WTC11 (cell line): ENCODE results near the gene AK2. TPM values are rescaled to one million over a fixed set of nuclear protein-coding genes. Genes with fewer than 3 reads are reported as not detected.

Experiments used
- ATAC-seq: fragments of 200-7000 bp; cut with Tn5 transposase; 2 replicates; pipeline ENCODE4 v1.10.0; 2021; ENCODE audit warnings: mild to moderate bottlenecking, moderate library complexity
- CTCF ChIA-PET: fragments of 300-600 bp; sonication (Branson Sonifier 250); formaldehyde crosslinking; loops from one replicate; lab custom pipeline; 2021; ENCODE audit warnings: antibody characterized with exemption; lab: Charles Lee
- POLR2A ChIA-PET: fragments of 350-600 bp; sonication (Branson Sonifier 250); formaldehyde crosslinking; loops from one replicate; lab custom pipeline; 2021; ENCODE audit warnings: antibody characterized with exemption; lab: Charles Lee
- DNase-seq: peaks from one replicate; pipeline ENCODE4 v3.0.0; 2021; ENCODE audit warnings: low spot score
- H3K27ac Mint-ChIP-seq: 2 replicates; pipeline ENCODE4 v1.8.0; 2021; ENCODE audit warnings: mixed read lengths
- H3K27me3 Mint-ChIP-seq: 2 replicates; pipeline ENCODE4 v1.8.0; 2021; ENCODE audit warnings: low read depth, mild to moderate bottlenecking, moderate library complexity, mixed read lengths
- H3K36me3 Mint-ChIP-seq: 2 replicates; pipeline ENCODE4 v1.8.0; 2021; ENCODE audit warnings: mixed read lengths
- H3K4me1 Mint-ChIP-seq: 2 replicates; pipeline ENCODE4 v1.8.0; 2022; ENCODE audit warnings: mixed read lengths
- H3K4me3 Mint-ChIP-seq: 2 replicates; pipeline ENCODE4 v1.8.0; 2021; ENCODE audit warnings: mild to moderate bottlenecking, moderate library complexity, mixed read lengths
- H3K9me3 Mint-ChIP-seq: 2 replicates; pipeline ENCODE4 v1.8.0; 2021; ENCODE audit warnings: mixed read lengths
- CREM ChIP-seq: sonication (generic); formaldehyde crosslinking; IDR thresholded peaks from 2 replicates; pipeline ENCODE4 v1.8.1; 2022; ENCODE audit warnings: mild to moderate bottlenecking, missing genetic modification reagents, moderate library complexity
- CTCF ChIP-seq: fragments of 200-600 bp; IDR thresholded peaks from 2 replicates; pipeline ENCODE4 v1.8.0; 2022; ENCODE audit warnings: antibody characterized with exemption
- ELF4 ChIP-seq: sonication (generic); formaldehyde crosslinking; IDR thresholded peaks from 2 replicates; pipeline ENCODE4 v1.8.1; 2022; ENCODE audit warnings: low read depth, mild to moderate bottlenecking, moderate library complexity, missing genetic modification reagents
- EMX1 ChIP-seq: fragments of 250-450 bp; sonication (Bioruptor Pico); IDR thresholded peaks from 2 replicates; pipeline ENCODE4 v1.8.0; 2021; ENCODE audit warnings: mild to moderate bottlenecking
- ETV6 ChIP-seq: sonication (generic); formaldehyde crosslinking; IDR thresholded peaks from 2 replicates; pipeline ENCODE4 v1.8.1; 2022; ENCODE audit warnings: mild to moderate bottlenecking, missing genetic modification reagents
- FOXJ3 ChIP-seq: sonication (generic); formaldehyde crosslinking; IDR thresholded peaks from 2 replicates; pipeline ENCODE4 v1.9.0; 2021; ENCODE audit warnings: missing genetic modification reagents, mild to moderate bottlenecking, borderline replicate concordance
- GABPB1 ChIP-seq: sonication (generic); formaldehyde crosslinking; IDR thresholded peaks from 2 replicates; pipeline ENCODE4 v1.8.1; 2023; ENCODE audit warnings: mild to moderate bottlenecking, missing genetic modification reagents
- GTF2I ChIP-seq: fragments of 250-450 bp; sonication (Bioruptor Pico); conservative IDR thresholded peaks from 2 replicates; pipeline ENCODE4 v1.4.0; 2021; ENCODE audit warnings: mild to moderate bottlenecking
- KAT7 ChIP-seq: sonication (generic); formaldehyde crosslinking; IDR thresholded peaks from 2 replicates; pipeline ENCODE4 v1.8.1; 2023; ENCODE audit warnings: missing genetic modification reagents, mild to moderate bottlenecking, borderline replicate concordance
- MXD4 ChIP-seq: fragments of 250-450 bp; sonication (Bioruptor Pico); IDR thresholded peaks from 2 replicates; pipeline ENCODE4 v1.8.0; 2021; ENCODE audit warnings: mild to moderate bottlenecking, moderate library complexity, borderline replicate concordance
- NFE2L1 ChIP-seq: sonication (generic); formaldehyde crosslinking; IDR thresholded peaks from 2 replicates; pipeline ENCODE4 v1.8.1; 2023; ENCODE audit warnings: missing genetic modification reagents
- NFYB ChIP-seq: sonication (generic); formaldehyde crosslinking; conservative IDR thresholded peaks from 2 replicates; pipeline ENCODE4 v1.8.0; 2022; ENCODE audit warnings: low read depth, missing genetic modification reagents
- RELA ChIP-seq: sonication (generic); formaldehyde crosslinking; IDR thresholded peaks from 2 replicates; pipeline ENCODE4 v1.8.1; 2022; ENCODE audit warnings: missing genetic modification reagents, mild to moderate bottlenecking, borderline replicate concordance
- SMAD3 ChIP-seq: sonication (generic); formaldehyde crosslinking; IDR thresholded peaks from 2 replicates; pipeline ENCODE4 v1.8.0; 2022; ENCODE audit warnings: missing genetic modification reagents, mild to moderate bottlenecking, borderline replicate concordance
- SMAD4 ChIP-seq: sonication (generic); formaldehyde crosslinking; IDR thresholded peaks from 2 replicates; pipeline ENCODE4 v1.8.0; 2022; ENCODE audit warnings: mild to moderate bottlenecking, missing genetic modification reagents
- TEAD1 ChIP-seq: sonication (generic); formaldehyde crosslinking; IDR thresholded peaks from 2 replicates; pipeline ENCODE4 v1.8.0; 2022; ENCODE audit warnings: mild to moderate bottlenecking, missing genetic modification reagents
- TEAD4 ChIP-seq: sonication (generic); formaldehyde crosslinking; IDR thresholded peaks from 2 replicates; pipeline ENCODE4 v1.8.0; 2022; ENCODE audit warnings: mild to moderate bottlenecking, missing genetic modification reagents
- ZBTB21 ChIP-seq: sonication (generic); formaldehyde crosslinking; IDR thresholded peaks from 2 replicates; pipeline ENCODE4 v1.8.1; 2023; ENCODE audit warnings: mild to moderate bottlenecking, missing genetic modification reagents, borderline replicate concordance
- ZBTB43 ChIP-seq: sonication (generic); formaldehyde crosslinking; IDR thresholded peaks from 2 replicates; pipeline ENCODE4 v1.8.1; 2023; ENCODE audit warnings: mild to moderate bottlenecking, missing genetic modification reagents
- ZNF219 ChIP-seq: sonication (generic); formaldehyde crosslinking; IDR thresholded peaks from 2 replicates; pipeline ENCODE4 v1.8.0; 2023; ENCODE audit warnings: missing genetic modification reagents, mild to moderate bottlenecking, borderline replicate concordance
- ZNF263 ChIP-seq: sonication (generic); formaldehyde crosslinking; IDR thresholded peaks from 2 replicates; pipeline ENCODE4 v1.8.1; 2022; ENCODE audit warnings: low read depth, mild to moderate bottlenecking, moderate library complexity, missing genetic modification reagents
- ZNF416 ChIP-seq: fragments of 250-450 bp; sonication (Bioruptor Pico); IDR thresholded peaks from 2 replicates; pipeline ENCODE4 v1.9.0; 2021; ENCODE audit warnings: mild to moderate bottlenecking, inconsistent platforms
- ZNF423 ChIP-seq: fragments of 250-450 bp; sonication (Bioruptor Pico); IDR thresholded peaks from 2 replicates; pipeline ENCODE4 v2.1.2; 2022; ENCODE audit warnings: mild to moderate bottlenecking, moderate library complexity
- ZNF512 ChIP-seq: sonication (generic); formaldehyde crosslinking; IDR thresholded peaks from 2 replicates; pipeline ENCODE4 v1.8.1; 2022; ENCODE audit warnings: missing genetic modification reagents, borderline replicate concordance
- total RNA-seq: library from RNA; stranded (reverse); gene quantifications from 3 replicates; pipeline ENCODE4 v1.2.3, GENCODE V29; 2021
- TF ChIP-seq, protein P1 (sequence below): sonication (generic); formaldehyde crosslinking; IDR thresholded peaks from 2 replicates; pipeline ENCODE4 v1.8.0; 2022; ENCODE audit warnings: mild to moderate bottlenecking, missing genetic modification reagents
- TF ChIP-seq, protein P2 (sequence below): fragments of 250-450 bp; sonication (Bioruptor Pico); IDR thresholded peaks from 2 replicates; pipeline ENCODE4 v1.8.0; 2021; ENCODE audit warnings: mild to moderate bottlenecking
- TF ChIP-seq, protein P3 (sequence below): sonication (generic); formaldehyde crosslinking; IDR thresholded peaks from 2 replicates; pipeline ENCODE4 v1.8.1; 2023; ENCODE audit warnings: mild to moderate bottlenecking, missing genetic modification reagents, moderate library complexity

Gene AK2
- total RNA-seq, 1 experiment from 2014 or later: 124 TPM

DNA sequence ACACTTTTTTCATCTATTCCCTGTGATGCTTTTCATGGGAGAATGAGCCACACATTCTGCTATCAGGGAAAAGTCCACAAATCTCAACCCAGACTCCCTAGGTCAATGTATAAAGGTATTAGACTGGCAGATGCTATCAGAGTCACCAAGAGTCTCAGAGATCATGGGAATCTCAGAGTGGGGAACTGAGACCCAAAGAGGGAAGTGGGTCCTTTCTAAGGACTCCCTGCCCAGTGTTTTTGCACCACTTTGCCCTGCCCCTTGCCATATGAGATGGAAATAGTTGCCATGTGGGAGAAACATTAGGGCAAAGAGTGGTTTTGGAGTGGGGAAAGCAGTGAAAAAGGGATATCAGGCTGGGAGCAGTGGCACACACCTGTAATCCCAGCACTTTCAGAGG is 25.2 kb upstream of the AK2 start:
- ChIA-PET POLR2A (interaction anchor here (0.8 kb wide), 1 partner anchor 131 kb away, joined by 3 read pairs; no protein-coding TSS in a partner anchor), CTCF (no interaction called here)
- no peak for TF ChIP-seq FOXJ3
- TF ChIP-seq ZNF512 (CRISPR knock-in tag): no peak
- TF ChIP-seq, protein P1, sequence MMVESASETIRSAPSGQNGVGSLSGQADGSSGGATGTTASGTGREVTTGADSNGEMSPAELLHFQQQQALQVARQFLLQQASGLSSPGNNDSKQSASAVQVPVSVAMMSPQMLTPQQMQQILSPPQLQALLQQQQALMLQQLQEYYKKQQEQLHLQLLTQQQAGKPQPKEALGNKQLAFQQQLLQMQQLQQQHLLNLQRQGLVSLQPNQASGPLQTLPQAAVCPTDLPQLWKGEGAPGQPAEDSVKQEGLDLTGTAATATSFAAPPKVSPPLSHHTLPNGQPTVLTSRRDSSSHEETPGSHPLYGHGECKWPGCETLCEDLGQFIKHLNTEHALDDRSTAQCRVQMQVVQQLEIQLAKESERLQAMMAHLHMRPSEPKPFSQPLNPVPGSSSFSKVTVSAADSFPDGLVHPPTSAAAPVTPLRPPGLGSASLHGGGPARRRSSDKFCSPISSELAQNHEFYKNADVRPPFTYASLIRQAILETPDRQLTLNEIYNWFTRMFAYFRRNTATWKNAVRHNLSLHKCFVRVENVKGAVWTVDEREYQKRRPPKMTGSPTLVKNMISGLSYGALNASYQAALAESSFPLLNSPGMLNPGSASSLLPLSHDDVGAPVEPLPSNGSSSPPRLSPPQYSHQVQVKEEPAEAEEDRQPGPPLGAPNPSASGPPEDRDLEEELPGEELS (CRISPR knock-in tag): no peak
- TF ChIP-seq ETV6: no peak
- no peak for TF ChIP-seq SMAD3
- TF ChIP-seq EMX1: no peak
- TF ChIP-seq KAT7 (CRISPR knock-in tag): no peak
- no peak for TF ChIP-seq ZBTB21
- no peak for TF ChIP-seq MXD4
- TF ChIP-seq ELF4 (CRISPR knock-in tag): no peak
- TF ChIP-seq ZNF263 (CRISPR knock-in tag): no peak
- TF ChIP-seq ZNF423: no peak
- TF ChIP-seq RELA: no peak
- TF ChIP-seq NFE2L1 (CRISPR knock-in tag): no peak
- TF ChIP-seq GABPB1 (CRISPR knock-in tag): no peak
- no peak for TF ChIP-seq GTF2I (CRISPR knock-in tag)
- no peak for TF ChIP-seq ZBTB43
- no peak for TF ChIP-seq TEAD1
- TF ChIP-seq CREM (CRISPR knock-in tag): no peak
- Mint-ChIP-seq H3K9me3 (peaks cover 63% of the 10 kb centered on the region), H3K27me3 (peaks cover 38% of the 10 kb centered on the region), H3K36me3 (peaks cover 39% of the 10 kb centered on the region), H3K27ac (no peak overlapping the region), H3K4me1 (no peaks in the 10 kb centered on the region; the same call in 1 of the 2 replicates), H3K4me3 (no peak overlapping the region)
- DNase-seq: no peak
- no peak for ATAC-seq

GRCh38 chr1:33060579-33061083 is 23.9 kb upstream of the AK2 start:
- POLR2A ChIA-PET: no interaction called here
- Mint-ChIP-seq H3K27ac (no peak overlapping the region), H3K36me3 (peaks cover 35% of the 10 kb centered on the region), H3K27me3 (peaks cover 38% of the 10 kb centered on the region), H3K9me3 (peaks cover 51% of the 10 kb centered on the region), H3K4me3 (no peak overlapping the region), H3K4me1 (no peaks in the 10 kb centered on the region; the same call in 1 of the 2 replicates)
- ATAC-seq: no peak
- CTCF ChIA-PET: interaction anchor here (0.8 kb wide), 1 partner anchor 135 kb away, joined by 3 read pairs; no protein-coding TSS in a partner anchor
- no peak for DNase-seq
- no peak for TF ChIP-seq ZBTB21
- TF ChIP-seq, protein P1 (CRISPR knock-in tag): no peak
- TF ChIP-seq, protein P2, sequence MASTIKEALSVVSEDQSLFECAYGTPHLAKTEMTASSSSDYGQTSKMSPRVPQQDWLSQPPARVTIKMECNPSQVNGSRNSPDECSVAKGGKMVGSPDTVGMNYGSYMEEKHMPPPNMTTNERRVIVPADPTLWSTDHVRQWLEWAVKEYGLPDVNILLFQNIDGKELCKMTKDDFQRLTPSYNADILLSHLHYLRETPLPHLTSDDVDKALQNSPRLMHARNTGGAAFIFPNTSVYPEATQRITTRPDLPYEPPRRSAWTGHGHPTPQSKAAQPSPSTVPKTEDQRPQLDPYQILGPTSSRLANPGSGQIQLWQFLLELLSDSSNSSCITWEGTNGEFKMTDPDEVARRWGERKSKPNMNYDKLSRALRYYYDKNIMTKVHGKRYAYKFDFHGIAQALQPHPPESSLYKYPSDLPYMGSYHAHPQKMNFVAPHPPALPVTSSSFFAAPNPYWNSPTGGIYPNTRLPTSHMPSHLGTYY: no peak
- no peak for TF ChIP-seq CTCF
- TF ChIP-seq ZNF219: no peak
- TF ChIP-seq SMAD4 (CRISPR knock-in tag): no peak
- TF ChIP-seq, protein P3, sequence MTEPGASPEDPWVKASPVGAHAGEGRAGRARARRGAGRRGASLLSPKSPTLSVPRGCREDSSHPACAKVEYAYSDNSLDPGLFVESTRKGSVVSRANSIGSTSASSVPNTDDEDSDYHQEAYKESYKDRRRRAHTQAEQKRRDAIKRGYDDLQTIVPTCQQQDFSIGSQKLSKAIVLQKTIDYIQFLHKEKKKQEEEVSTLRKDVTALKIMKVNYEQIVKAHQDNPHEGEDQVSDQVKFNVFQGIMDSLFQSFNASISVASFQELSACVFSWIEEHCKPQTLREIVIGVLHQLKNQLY (CRISPR knock-in tag): no peak
- TF ChIP-seq TEAD1: no peak
- no peak for TF ChIP-seq ZNF416 (CRISPR knock-in tag)
- TF ChIP-seq NFYB: no peak
- TF ChIP-seq KAT7 (CRISPR knock-in tag): no peak
- no peak for TF ChIP-seq TEAD4 (CRISPR knock-in tag)
